ENCODE results near the gene RALGAPA2.

The RALGAPA2 gene

GRCh38 chr20:20427227-20427864, 285.1 kb downstream of the RALGAPA2 start:
- DNase-seq: no peak

- DNase-seq: no peak
Measured at GRCh38 chr20:20426655-20426907, 285.9 kb downstream of the RALGAPA2 start.

GRCh38 chr20:20425823-20426654, 286.4 kb downstream of the RALGAPA2 start:
- DNase-seq: no peak

GRCh38 chr20:20423117-20423516, 289.3 kb downstream of the RALGAPA2 start:
- no peak for DNase-seq

- DNase-seq: no peak
Measured at GRCh38 chr20:20417876-20418676, 294.4 kb downstream of the RALGAPA2 start.

- DNase-seq: no peak
Measured at GRCh38 chr20:20415321-20415720, 297.1 kb downstream of the RALGAPA2 start.

- peak in 1 of 14 donors; percentile 6 for DNase-seq
Measured at GRCh38 chr20:20414640-20415220, 297.7 kb downstream of the RALGAPA2 start.

GRCh38 chr20:20413810-20414281, 298.6 kb downstream of the RALGAPA2 start:
- DNase-seq: peak in 4 of 14 donors; percentile 5 to 41 (median 16)

- DNase-seq: peak in 1 of 14 donors; percentile 32
Measured at GRCh38 chr20:20412750-20413149, 299.7 kb downstream of the RALGAPA2 start.

GRCh38 chr20:20411836-20412235, 300.6 kb downstream of the RALGAPA2 start:
- peak in 1 of 14 donors; percentile 68 for DNase-seq

GRCh38 chr20:20411402-20411801, 301.0 kb downstream of the RALGAPA2 start:
- DNase-seq: peak in 1 of 14 donors; percentile 82

- DNase-seq: peak in 5 of 14 donors; percentile 8 to 88 (median 12)
Measured at GRCh38 chr20:20410678-20411077, 301.8 kb downstream of the RALGAPA2 start.

GRCh38 chr20:20409331-20409730, 303.1 kb downstream of the RALGAPA2 start:
- peak in 1 of 14 donors; percentile 52 for DNase-seq

- peak in 3 of 14 donors; percentile 15 to 74 (median 39) for DNase-seq
Measured at GRCh38 chr20:20407891-20408805, 304.3 kb downstream of the RALGAPA2 start.

GRCh38 chr20:20406306-20406705, 306.1 kb downstream of the RALGAPA2 start:
- no peak for DNase-seq

GRCh38 chr20:20405623-20406022, 306.8 kb downstream of the RALGAPA2 start:
- DNase-seq: no peak

GRCh38 chr20:20404633-20405032, 307.8 kb downstream of the RALGAPA2 start:
- peak in 1 of 14 donors; percentile 30 for DNase-seq

GRCh38 chr20:20401991-20402390, 310.5 kb downstream of the RALGAPA2 start:
- DNase-seq: no peak

GRCh38 chr20:20399531-20400500, 312.6 kb downstream of the RALGAPA2 start:
- no peak for DNase-seq

- no peak for DNase-seq
Measured at GRCh38 chr20:20398123-20398522, 314.3 kb downstream of the RALGAPA2 start.
